ENCODE results near the gene TSC22D4. TPM values are rescaled to one million over a fixed set of nuclear protein-coding genes. Genes with fewer than 3 reads are reported as not detected.
"Not testable (repeated sequence)": the region's sequence is repeated elsewhere in the genome, so short reads cannot be mapped to it uniquely, and the experiment has no call there.

TSC22D4 gene
- total RNA-seq, 4 donors from 2014 or later, result 17.6 to 40.3 (median 19.5) TPM

GRCh38 chr7:100510437-100511239 lies 31.6 kb upstream of the TSC22D4 start:
- Histone ChIP-seq H3K9me3 (no peaks in the 10 kb centered on the region), H3K27ac (no peak overlapping the region), H3K36me3 (no peaks in the 10 kb centered on the region), H3K4me3 (no peak overlapping the region), H3K27me3 (no peaks in the 10 kb centered on the region), H3K4me1 (no peaks in the 10 kb centered on the region)
- DNase-seq, result no peak
- intact Hi-C loops (cut with DNase I; ENCODE audit: low total_unique reads), result no loop called here
- TF ChIP-seq CTCF (IDR thresholded peaks at IDR 0.05) (no peak), POLR2A (IDR thresholded peaks at IDR 0.05) (no peak)

GRCh38 chr7:100509231-100509630 lies 30.2 kb upstream of the TSC22D4 start:
- Histone ChIP-seq H3K27ac (no peak overlapping the region), H3K36me3 (no peaks in the 10 kb centered on the region), H3K9me3 (no peaks in the 10 kb centered on the region), H3K4me1 (no peaks in the 10 kb centered on the region), H3K27me3 (no peaks in the 10 kb centered on the region), H3K4me3 (no peak overlapping the region)
- no peak for TF ChIP-seq CTCF (IDR thresholded peaks at IDR 0.05)
- TF ChIP-seq POLR2A (IDR thresholded peaks at IDR 0.05), result no peak
- peak; percentile 41 to 61 for DNase-seq
- intact Hi-C loops (cut with DNase I; ENCODE audit: low total_unique reads), result no loop called here

GRCh38 chr7:100506356-100506923 lies 27.4 kb upstream of the TSC22D4 start:
- no peaks in the 10 kb centered on the region for H3K36me3 ChIP-seq
- no peak overlapping the region for H3K4me3 ChIP-seq
- no peak overlapping the region for H3K27ac ChIP-seq
- no peak for DNase-seq
- intact Hi-C loops (cut with DNase I; ENCODE audit: low total_unique reads), result no loop called here
- no peaks in the 10 kb centered on the region for H3K4me1 ChIP-seq
- no peaks in the 10 kb centered on the region for H3K27me3 ChIP-seq
- no peaks in the 10 kb centered on the region for H3K9me3 ChIP-seq
- no peak for TF ChIP-seq CTCF (IDR thresholded peaks at IDR 0.05)
- no peak for TF ChIP-seq POLR2A (IDR thresholded peaks at IDR 0.05)

GRCh38 chr7:100504887-100505611 lies 26.0 kb upstream of the TSC22D4 start:
- intact Hi-C loops (cut with DNase I; ENCODE audit: low total_unique reads), result no loop called here
- no peak overlapping the region for H3K27ac ChIP-seq
- H3K4me1 ChIP-seq, result no peaks in the 10 kb centered on the region
- H3K9me3 ChIP-seq, result no peaks in the 10 kb centered on the region
- no peak overlapping the region for H3K4me3 ChIP-seq
- no peak for DNase-seq
- H3K36me3 ChIP-seq, result no peaks in the 10 kb centered on the region
- no peak for TF ChIP-seq POLR2A (IDR thresholded peaks at IDR 0.05)
- no peak for TF ChIP-seq CTCF (IDR thresholded peaks at IDR 0.05)
- H3K27me3 ChIP-seq, result no peaks in the 10 kb centered on the region

GRCh38 chr7:100504031-100504430 lies 25.0 kb upstream of the TSC22D4 start:
- H3K27me3 ChIP-seq; H3K4me3 ChIP-seq; DNase-seq; H3K9me3 ChIP-seq; H3K36me3 ChIP-seq; H3K4me1 ChIP-seq; intact Hi-C loops (cut with DNase I; ENCODE audit: low total_unique reads): not testable (repeated sequence)
- H3K27ac ChIP-seq, result peak overlapping the region; percentile 54 to 62

- H3K4me3 ChIP-seq; intact Hi-C loops (cut with DNase I; ENCODE audit: low total_unique reads); DNase-seq; H3K27me3 ChIP-seq; H3K36me3 ChIP-seq; H3K4me1 ChIP-seq; H3K9me3 ChIP-seq: not testable (repeated sequence)
- peak overlapping the region in 1 of 2 donors; percentile 54 for H3K27ac ChIP-seq
Observed at GRCh38 chr7:100500743-100501142, 21.7 kb upstream of the TSC22D4 start.

Measured in uterus (tissue), 4 donors.